ENCODE data around the gene TDRKH.

Gene TDRKH

GRCh38 chr1:151805066-151805820 lies 14.9 kb upstream of the TDRKH start, which contains the start of gene LINGO4:
Gene LINGO4 (minus strand): TSS chr1:151805419. CDS start chr1:151802704, 2,715 bp downstream.
- H2AFZ ChIP-seq (ENCODE audit: low read depth) = no peak within 1 kb of the TSS

GRCh38 chr1:151803915-151804314 lies 13.6 kb upstream of the TDRKH start:
- Histone ChIP-seq H3K79me2 (ENCODE audit: insufficient read depth, low read depth) (no peaks in the 10 kb centered on the region), H3K4me1 (ENCODE audit: low read depth, poor library complexity, severe bottlenecking) (no peaks in the 10 kb centered on the region), H3K27me3 (ENCODE audit: insufficient read depth, low read depth) (peaks cover 30% of the 10 kb centered on the region; the same call in 1 of the 2 replicates)

More at GRCh38 chr1:151805066-151805820, 14.9 kb upstream of the TDRKH start, which contains the start of gene LINGO4:
- no peak for TF ChIP-seq CTCF (conservative IDR thresholded peaks at IDR 0.05; ENCODE audit: low read depth, low read length)
- Histone ChIP-seq H3K4me1 (ENCODE audit: low read depth, poor library complexity, severe bottlenecking) (no peaks in the 10 kb centered on the region), H3K79me2 (ENCODE audit: insufficient read depth, low read depth) (no peaks in the 10 kb centered on the region), H3K9ac (no peak within 1 kb of the TSS), H3K27ac (no peak within 1 kb of the TSS), H3K4me2 (no peak within 1 kb of the TSS), H3K36me3 (ENCODE audit: insufficient read depth) (no peaks in the 10 kb centered on the region), H4K20me1 (ENCODE audit: insufficient read depth) (no peaks in the 10 kb centered on the region), H3K27me3 (ENCODE audit: insufficient read depth, low read depth) (peaks cover 30% of the 10 kb centered on the region; the same call in 1 of the 2 replicates), H3K4me3 (IDR thresholded peaks at IDR 0.05; ENCODE audit: insufficient read depth, low read depth, low read length) (no peak within 1 kb of the TSS)

GRCh38 chr1:151803164-151803563 lies 12.9 kb upstream of the TDRKH start:
- H3K4me2 ChIP-seq = no peak overlapping the region

More at GRCh38 chr1:151803915-151804314, 13.6 kb upstream of the TDRKH start:
- Histone ChIP-seq H3K36me3 (ENCODE audit: insufficient read depth) (no peaks in the 10 kb centered on the region), H4K20me1 (ENCODE audit: insufficient read depth) (no peaks in the 10 kb centered on the region), H3K4me2 (no peak overlapping the region), H3K9ac (no peak overlapping the region), H3K27ac (no peak overlapping the region), H3K4me3 (IDR thresholded peaks at IDR 0.05; ENCODE audit: insufficient read depth, low read depth, low read length) (no peak overlapping the region), H2AFZ (ENCODE audit: low read depth) (no peak overlapping the region)
- no peak for TF ChIP-seq CTCF (conservative IDR thresholded peaks at IDR 0.05; ENCODE audit: low read depth, low read length)

GRCh38 chr1:151802372-151802771 lies 12.1 kb upstream of the TDRKH start:
- no peak overlapping the region for H2AFZ ChIP-seq (ENCODE audit: low read depth)
- no peak overlapping the region for H3K4me3 ChIP-seq (IDR thresholded peaks at IDR 0.05; ENCODE audit: insufficient read depth, low read depth, low read length)
- H3K36me3 ChIP-seq (ENCODE audit: insufficient read depth) = no peaks in the 10 kb centered on the region
- no peak overlapping the region for H3K9ac ChIP-seq
- TF ChIP-seq CTCF (conservative IDR thresholded peaks at IDR 0.05; ENCODE audit: low read depth, low read length) = no peak
- H3K27ac ChIP-seq = no peak overlapping the region
- H4K20me1 ChIP-seq (ENCODE audit: insufficient read depth) = no peaks in the 10 kb centered on the region
- H3K4me1 ChIP-seq (ENCODE audit: low read depth, poor library complexity, severe bottlenecking) = no peaks in the 10 kb centered on the region
- no peak overlapping the region for H3K4me2 ChIP-seq
- no peaks in the 10 kb centered on the region for H3K79me2 ChIP-seq (ENCODE audit: insufficient read depth, low read depth)
- H3K27me3 ChIP-seq (ENCODE audit: insufficient read depth, low read depth) = peaks cover 30% of the 10 kb centered on the region; the same call in 1 of the 2 replicates

More at GRCh38 chr1:151803164-151803563, 12.9 kb upstream of the TDRKH start:
- Histone ChIP-seq H4K20me1 (ENCODE audit: insufficient read depth) (no peaks in the 10 kb centered on the region), H3K79me2 (ENCODE audit: insufficient read depth, low read depth) (no peaks in the 10 kb centered on the region), H2AFZ (ENCODE audit: low read depth) (no peak overlapping the region), H3K27ac (no peak overlapping the region), H3K4me3 (IDR thresholded peaks at IDR 0.05; ENCODE audit: insufficient read depth, low read depth, low read length) (no peak overlapping the region), H3K27me3 (ENCODE audit: insufficient read depth, low read depth) (peaks cover 30% of the 10 kb centered on the region; the same call in 1 of the 2 replicates), H3K9ac (no peak overlapping the region), H3K4me1 (ENCODE audit: low read depth, poor library complexity, severe bottlenecking) (no peaks in the 10 kb centered on the region), H3K36me3 (ENCODE audit: insufficient read depth) (no peaks in the 10 kb centered on the region)
- TF ChIP-seq CTCF (conservative IDR thresholded peaks at IDR 0.05; ENCODE audit: low read depth, low read length) = no peak

All from KMS-11 (cell line).